ENCODE results near the gene SPOCK1.

DNA sequence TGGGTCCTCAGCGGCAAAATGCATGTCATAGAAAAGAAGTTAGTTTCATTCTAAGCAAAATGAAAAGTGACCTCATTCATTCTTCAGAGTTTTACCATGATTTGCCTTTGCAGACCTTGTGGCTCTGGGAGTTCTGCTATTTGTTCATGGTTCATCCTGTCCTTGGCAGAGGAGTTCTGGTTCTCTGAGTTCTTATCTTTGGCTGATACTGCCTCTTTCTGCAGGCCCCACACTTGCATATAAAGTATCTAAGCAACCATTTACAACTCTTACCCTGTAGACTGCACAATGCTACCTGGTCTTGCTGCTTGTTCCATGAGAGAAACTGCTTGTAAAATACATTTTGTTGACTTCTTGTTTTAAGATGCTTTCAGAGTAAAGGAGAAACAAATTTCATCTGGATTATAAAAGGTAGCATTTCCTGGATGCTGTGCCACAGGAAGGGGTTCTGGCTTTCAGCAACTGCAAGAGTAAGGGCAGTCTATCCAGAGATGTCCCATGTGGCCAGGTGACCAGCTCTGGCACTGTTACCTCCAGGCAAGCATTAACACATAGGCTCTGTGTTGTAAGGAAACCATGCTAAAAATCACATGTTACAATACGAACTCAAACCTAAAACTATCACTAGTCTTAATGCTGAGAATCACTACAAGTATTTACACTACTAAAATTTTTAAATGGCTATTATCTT is 513.2 kb downstream of the SPOCK1 start:
- TF ChIP-seq, protein P1, sequence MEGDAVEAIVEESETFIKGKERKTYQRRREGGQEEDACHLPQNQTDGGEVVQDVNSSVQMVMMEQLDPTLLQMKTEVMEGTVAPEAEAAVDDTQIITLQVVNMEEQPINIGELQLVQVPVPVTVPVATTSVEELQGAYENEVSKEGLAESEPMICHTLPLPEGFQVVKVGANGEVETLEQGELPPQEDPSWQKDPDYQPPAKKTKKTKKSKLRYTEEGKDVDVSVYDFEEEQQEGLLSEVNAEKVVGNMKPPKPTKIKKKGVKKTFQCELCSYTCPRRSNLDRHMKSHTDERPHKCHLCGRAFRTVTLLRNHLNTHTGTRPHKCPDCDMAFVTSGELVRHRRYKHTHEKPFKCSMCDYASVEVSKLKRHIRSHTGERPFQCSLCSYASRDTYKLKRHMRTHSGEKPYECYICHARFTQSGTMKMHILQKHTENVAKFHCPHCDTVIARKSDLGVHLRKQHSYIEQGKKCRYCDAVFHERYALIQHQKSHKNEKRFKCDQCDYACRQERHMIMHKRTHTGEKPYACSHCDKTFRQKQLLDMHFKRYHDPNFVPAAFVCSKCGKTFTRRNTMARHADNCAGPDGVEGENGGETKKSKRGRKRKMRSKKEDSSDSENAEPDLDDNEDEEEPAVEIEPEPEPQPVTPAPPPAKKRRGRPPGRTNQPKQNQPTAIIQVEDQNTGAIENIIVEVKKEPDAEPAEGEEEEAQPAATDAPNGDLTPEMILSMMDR (IDR thresholded peaks at IDR 0.05) = no peak
- TF ChIP-seq TP53 (CRISPR knock-in tag; IDR thresholded peaks at IDR 0.05) = no peak
- no peak for TF ChIP-seq KDM1A (IDR thresholded peaks at IDR 0.05; ENCODE audit: low read depth)
- TF ChIP-seq CEBPB (IDR thresholded peaks at IDR 0.05) = no peak
- TF ChIP-seq, protein P2, sequence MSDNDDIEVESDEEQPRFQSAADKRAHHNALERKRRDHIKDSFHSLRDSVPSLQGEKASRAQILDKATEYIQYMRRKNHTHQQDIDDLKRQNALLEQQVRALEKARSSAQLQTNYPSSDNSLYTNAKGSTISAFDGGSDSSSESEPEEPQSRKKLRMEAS (IDR thresholded peaks at IDR 0.05) = no peak
- no peak for TF ChIP-seq JUN (IDR thresholded peaks at IDR 0.05)
- TF ChIP-seq, protein P3, sequence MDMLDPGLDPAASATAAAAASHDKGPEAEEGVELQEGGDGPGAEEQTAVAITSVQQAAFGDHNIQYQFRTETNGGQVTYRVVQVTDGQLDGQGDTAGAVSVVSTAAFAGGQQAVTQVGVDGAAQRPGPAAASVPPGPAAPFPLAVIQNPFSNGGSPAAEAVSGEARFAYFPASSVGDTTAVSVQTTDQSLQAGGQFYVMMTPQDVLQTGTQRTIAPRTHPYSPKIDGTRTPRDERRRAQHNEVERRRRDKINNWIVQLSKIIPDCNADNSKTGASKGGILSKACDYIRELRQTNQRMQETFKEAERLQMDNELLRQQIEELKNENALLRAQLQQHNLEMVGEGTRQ (IDR thresholded peaks at IDR 0.05) = no peak
